Stimulated activated naive CD8-positive, alpha-beta T cell treated with anti-CD3 and anti-CD28 coated beads, Interleukin-15, Interleukin-2, amounts not matched to agents 100 U/mL and 50 U/mL, for 24 hours (primary cell): Measurements from ENCODE around the gene CCL1.
"Not testable (repeated sequence)": the region's sequence is repeated elsewhere in the genome, so short reads cannot be mapped to it uniquely, and the experiment has no call there.

Experiments
- ATAC-seq: fragments of 150-1000 bp; cut with Tn5 transposase; one replicate; pipeline ENCODE4 v1.10.0; 2021
- DNase-seq: peaks from one replicate; pipeline ENCODE4 v3.0.0; 2021

Gene CCL1

DNA sequence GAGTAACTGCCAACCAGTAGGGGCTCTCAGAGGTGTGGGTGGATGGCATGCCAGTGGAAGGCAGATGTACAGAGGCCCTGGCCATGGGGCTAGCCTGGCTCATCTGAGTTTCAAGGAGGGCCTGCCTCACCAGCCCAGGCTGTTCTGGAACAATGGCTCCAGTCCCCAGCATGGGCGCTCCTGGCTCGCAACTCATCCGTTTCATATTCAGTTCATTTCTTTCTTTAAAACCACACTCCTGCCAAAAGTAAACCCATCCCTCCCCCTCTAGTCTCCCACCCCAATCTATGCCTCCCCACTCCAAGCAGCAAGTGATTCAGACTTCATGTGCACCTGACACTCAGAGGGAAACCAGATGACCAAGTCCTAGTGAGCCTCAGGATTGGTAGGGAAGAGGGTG lies 4.4 kb downstream of the CCL1 start:
- ATAC-seq: no peak
- DNase-seq: no peak

DNA sequence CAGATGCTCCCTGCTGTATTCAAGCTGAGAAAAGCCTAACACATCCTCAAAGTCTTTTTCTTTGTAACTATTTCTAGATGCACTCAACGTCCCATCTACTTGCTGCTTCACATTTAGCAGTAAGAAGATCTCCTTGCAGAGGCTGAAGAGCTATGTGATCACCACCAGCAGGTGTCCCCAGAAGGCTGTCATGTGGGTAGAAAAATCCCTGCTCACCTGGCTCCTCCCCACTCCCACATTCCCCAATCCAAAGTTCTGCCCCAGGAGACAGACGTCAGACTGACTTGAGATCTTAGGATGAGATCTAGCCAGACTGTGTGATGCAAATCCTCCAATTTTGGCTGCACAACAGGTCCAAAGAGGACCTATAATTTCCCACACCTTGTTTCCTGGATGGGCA lies 5.6 kb downstream of the CCL1 start:
- no peak for DNase-seq
- ATAC-seq: no peak

DNA sequence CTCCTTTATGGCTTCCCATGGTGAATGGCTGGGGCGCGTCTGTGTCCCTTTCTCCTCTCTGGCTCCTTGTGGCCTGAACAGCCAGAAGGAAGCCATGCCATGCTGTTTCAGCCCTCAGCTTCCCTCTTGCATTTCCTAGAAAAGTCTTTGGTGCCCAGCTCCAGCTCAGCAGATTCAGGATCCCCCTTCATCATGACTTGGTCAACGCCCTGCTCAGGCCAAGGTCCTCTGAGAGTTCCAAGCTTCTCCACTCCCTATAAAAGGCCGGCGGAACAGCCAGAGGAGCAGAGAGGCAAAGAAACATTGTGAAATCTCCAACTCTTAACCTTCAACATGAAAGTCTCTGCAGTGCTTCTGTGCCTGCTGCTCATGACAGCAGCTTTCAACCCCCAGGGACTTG lies 6.8 kb downstream of the CCL1 start, which contains the start of gene CCL13:
CCL13 (plus strand) TSS at position 287 of the 400 bp plus-strand sequence; CDS start at position 334, 47 bp downstream.
- ATAC-seq: no peak
- no peak for DNase-seq

DNA sequence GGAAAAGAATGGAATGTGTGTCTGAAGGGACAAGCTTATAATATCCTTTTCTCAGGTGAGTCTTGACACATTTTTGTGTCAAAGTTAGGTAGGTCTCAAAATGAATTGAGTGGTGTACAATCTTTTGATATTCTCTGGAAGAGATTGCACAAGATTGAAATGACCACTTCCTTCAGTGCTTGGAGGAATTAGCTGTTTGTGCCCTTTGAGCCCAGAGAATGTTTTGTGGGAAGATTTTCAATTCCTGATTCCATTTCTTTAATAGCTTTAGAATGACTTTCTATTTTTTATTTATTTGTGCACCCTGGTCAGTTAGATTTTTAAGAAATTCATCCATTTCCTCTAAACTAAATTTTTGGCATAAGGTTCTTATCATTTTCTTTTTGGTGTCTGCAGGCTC lies 8.4 kb downstream of the CCL1 start:
- DNase-seq (no peak), ATAC-seq (no peak)

DNA sequence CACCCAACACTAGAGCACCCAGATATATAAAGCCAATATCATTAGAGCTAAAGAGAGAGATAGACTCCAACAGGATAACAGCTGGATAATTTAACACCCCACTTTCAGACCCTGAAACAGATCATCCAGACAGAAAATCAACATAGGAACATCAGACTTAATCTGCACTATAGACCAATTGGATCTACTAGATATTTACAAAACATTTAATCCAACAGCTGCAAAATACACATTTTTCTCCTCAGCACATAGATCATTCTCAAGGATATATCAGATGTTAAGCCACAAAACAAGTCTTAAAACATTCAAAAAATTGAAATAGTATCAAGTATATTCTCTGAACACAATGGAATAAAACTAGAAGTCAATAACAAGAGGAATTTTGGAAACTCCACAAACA lies 10.8 kb downstream of the CCL1 start:
- no peak for DNase-seq

DNA sequence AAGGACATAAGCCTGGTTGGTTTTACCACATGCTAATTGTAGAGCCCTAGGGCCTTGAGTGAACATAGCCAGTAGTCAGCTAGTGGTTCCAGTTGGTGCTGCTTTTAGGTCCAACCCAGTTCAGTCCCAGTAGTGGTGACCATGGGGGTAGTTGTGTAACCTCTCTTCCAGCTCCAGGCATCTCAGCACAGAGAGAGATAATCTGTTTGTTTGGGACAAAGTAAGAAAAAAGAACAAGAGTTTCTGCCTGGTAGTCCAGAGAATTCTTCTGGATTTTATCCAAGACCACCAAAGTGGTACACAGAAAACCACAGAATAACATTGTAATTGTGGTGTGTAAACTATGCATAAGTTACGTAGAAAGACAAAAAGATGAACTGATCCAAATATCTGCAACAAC lies 11.9 kb downstream of the CCL1 start:
- no peak for DNase-seq
- no peak for ATAC-seq

More for the DNA sequence above, 10.8 kb downstream of the CCL1 start:
- ATAC-seq: no peak

DNA sequence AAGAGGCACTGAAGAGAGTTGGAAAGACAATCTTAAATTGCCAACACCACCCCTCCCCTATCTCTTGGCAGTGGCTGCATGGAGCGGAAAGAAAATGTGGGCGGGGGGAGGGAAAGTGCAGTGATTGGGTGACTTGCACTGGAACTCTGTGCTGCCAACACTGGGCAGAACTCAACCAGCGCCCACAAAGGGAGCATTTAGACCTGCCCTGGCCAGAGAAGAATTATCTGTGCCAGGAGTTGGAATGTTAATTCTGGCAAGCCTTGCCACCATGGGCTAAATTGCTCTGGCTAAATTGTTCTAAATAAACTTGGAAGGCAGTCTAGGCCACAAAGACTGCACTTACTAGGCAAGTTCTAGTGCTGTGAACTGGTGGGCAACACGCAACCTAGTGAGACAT lies 13.3 kb downstream of the CCL1 start:
- DNase-seq (no peak), ATAC-seq (no peak)

DNA sequence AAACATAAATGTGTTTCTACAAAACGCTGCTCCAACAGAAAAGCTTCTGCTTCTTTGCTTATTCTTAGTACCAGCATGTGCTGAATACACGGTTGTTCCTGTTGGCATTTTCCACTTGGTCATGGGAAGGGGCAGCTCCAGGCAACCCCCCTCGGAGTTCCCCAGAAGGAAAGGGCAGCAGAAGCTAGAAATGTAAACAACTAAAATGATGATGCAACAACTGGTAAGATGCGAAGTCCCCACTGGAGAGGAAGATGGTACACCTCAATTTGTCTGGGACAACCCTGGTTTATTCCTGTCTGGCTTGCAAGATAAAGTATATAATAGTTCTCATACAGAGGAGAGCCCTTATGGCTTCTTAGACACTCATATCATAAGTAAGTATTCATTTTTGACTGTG lies 16.0 kb downstream of the CCL1 start:
- DNase-seq: no peak
- no peak for ATAC-seq

DNA sequence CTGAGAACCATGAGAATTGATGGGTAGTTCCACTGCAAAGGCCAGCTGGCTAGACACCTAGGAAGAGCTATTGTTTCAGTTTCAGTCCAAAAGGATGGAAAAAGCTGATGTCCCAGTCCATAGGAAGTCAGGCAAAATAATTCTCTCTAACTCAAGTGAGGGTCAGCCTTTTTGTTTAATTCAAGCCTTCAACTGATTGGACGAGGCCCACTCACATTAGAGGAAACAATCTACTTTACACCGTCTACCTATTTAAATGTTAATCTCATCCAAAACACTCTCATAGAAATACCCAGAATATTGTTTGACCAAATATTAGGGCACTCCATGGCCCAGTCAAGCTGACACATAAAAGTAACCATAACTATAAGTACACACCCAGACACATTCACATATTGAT lies 21.1 kb downstream of the CCL1 start:
- ATAC-seq (no peak), DNase-seq (no peak)

DNA sequence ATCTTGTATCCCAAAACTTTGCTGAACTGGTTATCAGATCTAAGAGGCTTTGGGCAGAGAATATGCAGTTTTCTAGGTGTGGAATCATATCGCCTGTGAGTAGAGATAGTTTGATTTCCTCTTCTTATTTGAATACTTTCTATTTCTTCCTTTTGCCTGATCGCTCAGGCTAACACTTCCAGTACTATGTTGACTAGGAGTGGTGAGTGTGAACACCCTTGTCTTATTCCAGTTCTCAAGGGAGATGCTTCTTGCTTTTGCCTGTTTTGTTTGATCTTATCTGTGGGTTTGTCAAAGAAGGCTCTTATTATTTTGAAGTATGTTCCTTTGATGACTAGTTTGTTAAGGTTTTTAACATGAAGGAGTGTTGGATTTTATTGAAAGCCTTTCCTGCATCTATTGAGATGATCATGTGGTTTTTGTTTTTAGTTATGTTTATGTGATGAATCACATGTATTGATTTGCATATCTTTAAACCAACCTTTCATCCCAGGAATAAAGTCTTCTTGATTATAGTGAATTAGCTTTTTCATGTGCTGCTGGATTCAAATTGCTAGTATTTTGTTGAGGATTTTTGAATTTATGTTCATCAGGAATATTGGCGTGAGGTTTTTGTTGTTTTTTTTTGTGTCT lies 23.8 kb downstream of the CCL1 start:
- no peak for DNase-seq
- no peak for ATAC-seq

DNA sequence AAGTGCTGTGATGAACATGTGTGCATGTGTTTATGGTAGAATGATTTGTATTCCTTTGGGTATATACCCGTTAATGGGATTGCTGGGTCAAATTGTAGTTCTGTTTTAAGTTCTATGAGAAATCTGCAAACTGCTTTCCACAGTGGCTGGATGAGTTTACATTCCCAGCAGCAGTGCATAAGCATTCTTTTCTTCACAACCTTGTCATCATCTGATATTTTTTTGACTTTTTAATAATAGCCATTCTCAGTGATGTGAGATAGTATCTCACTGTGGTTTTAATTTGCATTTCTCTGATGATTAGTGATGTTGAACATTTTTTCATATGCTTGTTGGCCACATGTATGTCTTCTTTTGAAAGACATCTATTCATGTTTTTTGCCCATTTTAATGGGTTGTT lies 25.3 kb downstream of the CCL1 start:
- ATAC-seq (no peak), DNase-seq (no peak)

DNA sequence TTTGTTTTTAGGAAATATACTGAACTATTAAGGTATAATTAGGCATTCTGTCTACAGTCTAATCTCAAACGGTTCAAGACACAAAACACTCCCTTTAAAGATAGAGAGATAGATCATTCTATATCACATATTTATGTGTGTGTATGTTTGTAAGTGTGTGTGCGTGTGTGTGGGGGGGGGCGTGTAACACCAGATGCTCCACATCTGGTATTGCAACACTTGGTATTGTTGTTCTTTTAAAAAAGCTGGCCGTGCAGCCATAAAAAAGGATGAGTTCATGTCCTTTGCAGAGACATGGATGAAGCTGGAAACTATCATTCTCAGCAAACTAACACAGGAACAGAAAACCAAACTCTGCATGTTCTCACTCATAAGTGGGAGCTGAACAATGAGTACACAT lies 35.5 kb downstream of the CCL1 start:
- not testable (repeated sequence) for DNase-seq, ATAC-seq

DNA sequence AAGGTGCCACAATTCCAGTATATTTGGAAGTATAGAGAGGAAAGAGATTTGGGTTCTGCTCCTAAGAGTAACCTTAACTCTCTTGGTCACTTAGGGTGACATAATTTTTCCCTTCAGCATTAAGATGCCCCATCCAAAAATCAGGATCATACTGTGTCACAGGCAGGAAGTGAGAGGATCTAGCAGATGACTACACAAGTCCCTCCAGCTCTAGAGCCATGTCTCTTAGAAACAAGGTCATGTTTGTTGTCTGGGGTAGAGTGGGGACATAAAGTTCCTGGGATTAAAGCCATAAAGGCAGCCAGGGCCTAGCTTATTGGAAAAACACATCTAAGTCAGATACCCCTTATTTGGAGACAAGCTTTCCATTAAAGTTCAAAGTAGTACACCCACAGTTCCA lies 41.1 kb downstream of the CCL1 start:
- ATAC-seq (no peak), DNase-seq (no peak)

DNA sequence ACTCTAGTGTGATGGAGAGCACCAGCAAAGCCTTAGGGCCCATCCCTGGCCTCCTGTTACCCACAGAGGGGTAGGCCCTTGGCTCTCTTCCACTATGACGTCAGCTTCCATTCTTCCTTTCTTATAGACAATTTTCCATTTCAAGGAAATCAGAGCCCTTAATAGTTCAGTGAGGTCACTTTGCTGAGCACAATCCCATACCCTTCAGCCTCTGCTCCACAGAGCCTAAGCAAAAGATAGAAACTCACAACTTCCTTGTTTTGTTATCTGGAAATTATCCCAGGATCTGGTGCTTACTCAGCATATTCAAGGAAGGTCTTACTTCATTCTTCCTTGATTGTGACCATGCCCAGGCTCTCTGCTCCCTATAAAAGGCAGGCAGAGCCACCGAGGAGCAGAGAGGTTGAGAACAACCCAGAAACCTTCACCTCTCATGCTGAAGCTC lies 44.0 kb downstream of the CCL1 start, which contains the start of gene CCL8:
CCL8 (plus strand) TSS at position 397 of the 445 bp plus-strand sequence. CDS start 67 bp downstream, outside the sequence.
- no peak for DNase-seq
- no peak for ATAC-seq

DNA sequence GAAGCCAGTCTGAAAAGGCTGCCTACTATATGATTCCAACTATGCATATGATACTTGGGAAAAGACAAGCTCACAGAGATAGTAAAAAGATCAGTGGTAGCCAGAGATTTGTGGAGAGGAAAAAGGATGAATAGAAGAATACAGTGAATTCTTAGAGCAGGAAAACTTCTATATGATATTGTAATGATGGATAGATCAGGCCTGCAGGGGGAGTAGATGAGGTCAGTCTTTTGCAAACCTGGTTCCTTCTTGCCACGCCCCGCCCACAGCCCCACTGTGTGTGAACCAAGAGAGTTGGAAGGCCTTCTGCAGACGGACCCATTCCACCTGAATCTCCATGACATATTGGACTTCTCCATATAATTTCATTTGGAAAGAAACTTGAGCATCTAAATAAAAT lies 44.6 kb downstream of the CCL1 start:
- DNase-seq (peak; percentile 12), ATAC-seq (no peak)

DNA sequence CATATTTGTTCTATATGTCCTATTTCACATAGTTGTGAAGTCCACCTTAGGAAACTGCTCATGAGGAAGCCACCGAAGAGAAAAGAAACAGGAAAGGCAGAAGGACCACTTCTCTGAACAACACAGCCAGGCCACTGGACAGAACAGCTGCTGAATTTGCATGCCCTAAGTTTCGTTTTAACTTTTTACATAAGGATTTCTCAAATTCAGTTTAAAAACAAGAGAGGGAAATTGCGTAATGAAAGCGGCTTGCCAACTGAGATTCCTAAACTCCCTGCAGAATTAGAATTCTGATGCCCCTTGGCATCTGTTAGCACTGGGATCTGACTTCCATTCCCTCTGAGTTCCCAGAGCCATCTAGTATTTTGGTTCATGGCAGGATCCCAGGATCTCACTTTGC lies 48.8 kb downstream of the CCL1 start:
- DNase-seq: no peak
- no peak for ATAC-seq

DNA sequence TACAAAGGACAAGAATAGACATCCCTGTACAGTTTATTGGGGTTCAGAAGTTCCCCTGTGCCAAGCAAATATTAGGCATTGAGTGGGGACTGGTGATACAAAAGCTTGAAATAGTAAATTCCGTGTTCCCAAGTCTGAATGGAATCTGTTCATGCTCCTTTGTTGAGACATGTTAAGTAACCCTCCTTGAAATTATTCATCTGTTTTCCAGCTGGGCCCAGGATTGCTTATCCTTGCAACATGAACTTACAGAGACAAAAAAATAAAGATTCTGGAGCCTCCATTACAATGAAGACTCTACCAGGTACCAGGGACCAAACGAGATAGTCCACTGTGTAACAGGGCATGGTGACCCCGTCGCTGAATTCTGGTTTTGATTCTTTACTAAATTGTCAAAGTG lies 49.9 kb downstream of the CCL1 start:
- DNase-seq (no peak), ATAC-seq (no peak)

DNA sequence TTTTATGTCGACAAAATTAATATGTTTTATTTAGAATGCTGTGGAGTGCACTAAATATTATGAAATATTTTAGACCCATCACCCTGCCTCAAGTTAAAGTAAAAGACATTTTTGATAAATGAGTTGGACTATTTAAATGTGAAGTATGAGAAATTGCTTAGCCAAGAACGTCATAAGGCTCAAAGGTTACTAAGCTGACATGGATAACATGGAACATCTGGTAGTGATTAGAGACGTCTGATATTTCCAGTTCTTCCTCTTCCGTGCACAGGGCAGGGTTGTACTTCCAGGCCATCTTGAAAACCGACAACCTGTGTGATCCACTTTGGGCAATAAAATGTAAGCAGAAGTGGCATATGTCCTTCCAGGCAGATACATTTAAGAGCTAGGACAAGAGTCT lies 51.0 kb downstream of the CCL1 start:
- DNase-seq: no peak

DNA sequence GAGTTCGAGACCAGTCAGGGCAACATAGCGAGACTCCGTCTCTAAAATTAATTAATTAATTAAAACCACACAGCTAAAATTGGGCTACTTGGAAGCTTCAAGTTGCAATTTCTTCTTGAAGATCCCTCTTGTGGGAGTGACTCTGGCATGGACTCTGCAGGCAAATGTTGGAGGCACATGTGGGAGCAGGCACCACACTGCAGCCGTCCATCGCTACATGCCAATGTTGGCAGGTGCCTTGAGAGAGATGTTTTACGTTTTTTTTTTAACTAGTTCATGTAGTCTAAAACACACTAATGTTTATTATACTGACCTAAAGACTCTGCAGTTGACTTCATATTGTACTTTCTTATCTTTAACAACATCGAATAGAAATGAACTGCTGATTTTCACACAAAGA lies 51.7 kb downstream of the CCL1 start:
- ATAC-seq: no peak
- no peak for DNase-seq

More for the DNA sequence above, 51.0 kb downstream of the CCL1 start:
- no peak for ATAC-seq
